Measurements from ENCODE around the gene POLD1. TPM values are rescaled to one million over a fixed set of nuclear protein-coding genes. Genes with fewer than 3 reads are reported as not detected.
A peak's percentile ranks its signal among the peaks of the same experiment; 100 is the strongest.

POLD1 gene
- total and polyA plus RNA-seq, 12 donors, result 1.9 to 93.9 (median 17.8) TPM

DNA sequence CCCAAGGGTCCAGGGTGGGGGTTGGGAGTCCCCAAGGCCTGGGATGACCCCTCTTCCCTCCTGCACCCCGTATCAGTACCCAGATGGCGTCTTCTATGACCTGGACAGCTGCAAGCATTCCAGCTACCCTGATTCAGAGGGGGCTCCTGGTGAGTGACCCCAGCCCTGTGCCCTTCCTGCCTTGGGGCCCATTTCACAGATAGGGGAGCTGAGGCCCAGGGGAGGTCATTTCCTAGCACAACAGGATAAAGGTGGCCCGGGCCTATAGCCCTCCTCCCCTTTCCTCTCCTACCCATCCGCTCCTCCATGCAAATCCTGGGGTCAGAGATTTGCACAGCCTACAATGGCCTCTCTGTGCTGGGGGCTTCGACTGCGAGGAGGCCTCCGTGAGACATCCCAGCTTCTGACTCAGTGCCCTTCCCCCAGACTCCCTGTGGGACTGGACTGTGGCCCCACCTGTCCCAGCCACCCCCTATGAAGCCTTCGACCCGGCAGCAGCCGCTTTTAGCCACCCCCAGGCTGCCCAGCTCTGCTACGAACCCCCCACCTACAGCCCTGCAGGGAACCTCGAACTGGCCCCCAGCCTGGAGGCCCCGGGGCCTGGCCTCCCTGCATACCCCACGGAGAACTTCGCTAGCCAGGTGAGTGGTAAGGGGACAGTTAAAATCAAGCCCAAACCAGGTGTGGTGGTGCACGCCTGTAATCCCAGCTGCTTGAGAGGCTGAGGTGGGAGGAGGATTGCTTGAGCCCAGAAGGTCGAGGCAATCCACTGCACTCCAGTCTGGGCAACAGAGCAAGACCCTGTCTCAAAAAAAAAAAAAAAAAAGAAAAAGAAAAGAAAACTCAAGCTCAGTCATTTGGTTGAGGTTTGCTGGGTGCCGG, 38.5 kb downstream of the POLD1 start:
- peaks cover 25% of the 10 kb centered on the region for H3K27me3 ChIP-seq
- no peaks in the 10 kb centered on the region for H3K36me3 ChIP-seq (replicated peaks in 1 of 2)
- no peaks in the 10 kb centered on the region for H3K4me1 ChIP-seq (replicated peaks in 1 of 2)
- no peak overlapping the region for H3K4me3 ChIP-seq
- intact Hi-C loops (cut with DNase I), result no loop called here
- no peak overlapping the region for H3K27ac ChIP-seq
- 77 to 85% (median 80%) methylated on average over 13 to 18 of the region's 18 CpGs for WGBS, 4 donors
- TF ChIP-seq, protein P1, sequence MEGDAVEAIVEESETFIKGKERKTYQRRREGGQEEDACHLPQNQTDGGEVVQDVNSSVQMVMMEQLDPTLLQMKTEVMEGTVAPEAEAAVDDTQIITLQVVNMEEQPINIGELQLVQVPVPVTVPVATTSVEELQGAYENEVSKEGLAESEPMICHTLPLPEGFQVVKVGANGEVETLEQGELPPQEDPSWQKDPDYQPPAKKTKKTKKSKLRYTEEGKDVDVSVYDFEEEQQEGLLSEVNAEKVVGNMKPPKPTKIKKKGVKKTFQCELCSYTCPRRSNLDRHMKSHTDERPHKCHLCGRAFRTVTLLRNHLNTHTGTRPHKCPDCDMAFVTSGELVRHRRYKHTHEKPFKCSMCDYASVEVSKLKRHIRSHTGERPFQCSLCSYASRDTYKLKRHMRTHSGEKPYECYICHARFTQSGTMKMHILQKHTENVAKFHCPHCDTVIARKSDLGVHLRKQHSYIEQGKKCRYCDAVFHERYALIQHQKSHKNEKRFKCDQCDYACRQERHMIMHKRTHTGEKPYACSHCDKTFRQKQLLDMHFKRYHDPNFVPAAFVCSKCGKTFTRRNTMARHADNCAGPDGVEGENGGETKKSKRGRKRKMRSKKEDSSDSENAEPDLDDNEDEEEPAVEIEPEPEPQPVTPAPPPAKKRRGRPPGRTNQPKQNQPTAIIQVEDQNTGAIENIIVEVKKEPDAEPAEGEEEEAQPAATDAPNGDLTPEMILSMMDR (IDR thresholded peaks at IDR 0.05), result no peak
- TF ChIP-seq POLR2A (IDR thresholded peaks at IDR 0.05), result no peak
- DNase-seq, result no peak
- H3K9me3 ChIP-seq (replicated peaks in 1 of 3), result no peaks in the 10 kb centered on the region

DNA sequence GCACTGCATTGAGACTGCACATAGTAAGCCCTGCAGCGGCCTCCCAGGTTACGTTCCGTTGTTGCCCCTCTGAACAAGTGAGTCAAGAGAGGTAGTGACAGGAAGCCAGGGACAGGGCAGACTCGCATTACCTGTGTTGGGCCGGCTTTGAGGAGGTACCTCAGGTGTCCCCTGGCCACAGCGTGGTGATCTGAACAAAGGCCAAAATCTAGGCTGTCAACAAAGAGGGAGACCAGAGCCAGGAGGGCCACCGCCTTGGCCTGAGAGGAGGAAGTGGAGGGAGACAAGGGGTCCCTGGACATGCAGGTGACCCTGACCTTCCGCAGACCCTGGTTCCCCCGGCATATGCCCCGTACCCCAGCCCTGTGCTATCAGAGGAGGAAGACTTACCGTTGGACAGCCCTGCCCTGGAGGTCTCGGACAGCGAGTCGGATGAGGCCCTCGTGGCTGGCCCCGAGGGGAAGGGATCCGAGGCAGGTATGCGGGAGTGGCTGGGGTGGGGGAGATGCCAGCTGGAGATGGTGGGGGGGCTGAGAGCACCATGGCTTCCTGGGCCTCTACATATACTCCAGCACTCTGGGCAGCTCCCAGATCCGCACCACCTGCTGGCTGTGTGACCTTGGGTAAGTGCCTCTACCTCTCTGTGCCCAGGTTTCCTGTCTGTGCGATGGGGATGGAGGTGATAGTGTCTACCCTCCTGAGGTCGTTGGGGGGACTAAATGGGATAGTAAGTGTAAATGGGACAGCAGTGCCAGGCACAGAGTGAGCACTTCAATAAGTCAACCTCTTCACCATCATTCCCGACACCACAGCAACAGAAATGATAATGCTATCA, 39.3 kb downstream of the POLD1 start:
- 76 to 86% (median 82%) methylated on average over 17 to 22 of the region's 22 CpGs for WGBS, 4 donors
- H3K9me3 ChIP-seq (replicated peaks in 1 of 3), result no peaks in the 10 kb centered on the region
- H3K4me3 ChIP-seq, result no peak overlapping the region
- no peak for DNase-seq
- intact Hi-C loops (cut with DNase I), result no loop called here
- H3K4me1 ChIP-seq (replicated peaks in 1 of 2), result no peaks in the 10 kb centered on the region
- no peak overlapping the region for H3K27ac ChIP-seq
- H3K36me3 ChIP-seq (replicated peaks in 1 of 2), result no peaks in the 10 kb centered on the region
- TF ChIP-seq, protein P1 (IDR thresholded peaks at IDR 0.05), result no peak
- TF ChIP-seq POLR2A (IDR thresholded peaks at IDR 0.05), result no peak
- H3K27me3 ChIP-seq, result peaks cover 18% of the 10 kb centered on the region

DNA sequence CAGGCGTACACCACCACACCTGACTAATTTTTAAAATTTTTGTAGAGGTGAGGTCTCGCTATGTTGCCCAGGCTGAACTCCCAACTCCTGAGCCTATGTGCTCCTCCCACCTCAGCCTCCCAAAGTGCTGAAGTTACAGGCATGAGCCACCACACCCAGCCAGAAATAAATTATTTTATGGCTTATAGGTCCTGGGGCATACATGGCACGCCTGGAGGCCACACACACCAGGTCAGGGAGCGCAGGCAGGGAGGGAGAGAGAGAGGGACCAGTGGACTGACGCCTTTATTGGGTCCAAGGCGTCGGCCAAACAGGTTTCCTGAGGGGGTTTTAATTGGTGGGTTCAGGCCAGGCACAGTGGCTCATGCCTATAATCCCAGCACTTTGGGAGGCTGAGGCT, 41.4 kb downstream of the POLD1 start:
- TF ChIP-seq POLR2A (IDR thresholded peaks at IDR 0.05), result no peak
- TF ChIP-seq, protein P1 (IDR thresholded peaks at IDR 0.05), result no peak
- no peak overlapping the region for H3K4me3 ChIP-seq
- no peak for DNase-seq
- H3K9me3 ChIP-seq (replicated peaks in 1 of 3), result no peaks in the 10 kb centered on the region
- H3K27me3 ChIP-seq, result peaks cover 13% of the 10 kb centered on the region
- H3K27ac ChIP-seq, result no peak overlapping the region
- intact Hi-C loops (cut with DNase I), result no loop called here
- no peaks in the 10 kb centered on the region for H3K4me1 ChIP-seq (replicated peaks in 1 of 2)
- H3K36me3 ChIP-seq (replicated peaks in 1 of 2), result no peaks in the 10 kb centered on the region
- WGBS, 4 donors, result 60 to 89% (median 80%) methylated on average over 7 of the region's 7 CpGs

DNA sequence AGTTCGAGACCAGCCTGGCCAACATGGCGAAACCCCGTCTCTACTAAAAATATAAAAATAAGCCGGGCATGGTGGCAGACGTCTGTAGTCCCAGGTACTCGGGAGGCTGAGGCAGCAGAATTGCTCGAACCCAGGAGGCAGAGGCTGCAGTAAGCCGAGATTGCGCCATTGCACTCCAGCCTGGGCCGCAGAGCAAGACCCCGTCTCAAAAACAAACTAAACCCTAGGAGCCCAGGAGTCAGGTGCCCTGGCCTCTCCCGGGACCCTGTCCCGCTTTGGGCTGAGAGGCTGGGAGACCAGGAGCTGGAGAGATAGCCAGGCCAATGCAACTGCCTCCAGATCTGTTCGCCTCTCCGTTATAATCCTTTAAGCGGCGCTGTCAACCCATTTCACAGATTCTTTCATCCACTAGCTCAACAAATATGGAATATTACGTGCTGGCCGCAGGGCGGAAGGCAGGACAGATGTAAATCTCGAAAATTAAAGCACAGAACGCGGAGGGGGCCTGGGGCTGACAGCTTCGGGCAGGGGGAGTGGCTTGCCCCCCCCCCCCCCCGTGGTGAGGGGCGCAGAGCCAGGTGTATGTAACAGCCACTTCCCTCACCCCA, 43.3 kb downstream of the POLD1 start:
- no peak for TF ChIP-seq POLR2A (IDR thresholded peaks at IDR 0.05)
- TF ChIP-seq, protein P1 (IDR thresholded peaks at IDR 0.05), result no peak
- Histone ChIP-seq H3K27me3 (peaks cover 14% of the 10 kb centered on the region), H3K4me3 (peak overlapping the region in 1 of 4 donors; percentile 36), H3K4me1 (replicated peaks in 1 of 2) (peaks cover 0 to 11% of the 10 kb centered on the region in 2 donors), H3K36me3 (replicated peaks in 1 of 2) (no peaks in the 10 kb centered on the region), H3K9me3 (replicated peaks in 1 of 3) (no peaks in the 10 kb centered on the region), H3K27ac (peak overlapping the region in 2 of 5 donors; percentile 59 to 76)
- WGBS, 4 donors, result 77 to 81% (median 79%) methylated on average over 24 to 26 of the region's 26 CpGs
- intact Hi-C loops (cut with DNase I), result no loop called here
- no peak for DNase-seq
